NCI-H748 (cell line): Measurements from ENCODE around the gene MVD.

Source experiments
- DNase-seq: peaks from one replicate; lab custom pipeline; 2025; ENCODE audit not compliant: unreplicated experiment; lab: John Stamatoyannopoulos, UW

Gene MVD

DNA sequence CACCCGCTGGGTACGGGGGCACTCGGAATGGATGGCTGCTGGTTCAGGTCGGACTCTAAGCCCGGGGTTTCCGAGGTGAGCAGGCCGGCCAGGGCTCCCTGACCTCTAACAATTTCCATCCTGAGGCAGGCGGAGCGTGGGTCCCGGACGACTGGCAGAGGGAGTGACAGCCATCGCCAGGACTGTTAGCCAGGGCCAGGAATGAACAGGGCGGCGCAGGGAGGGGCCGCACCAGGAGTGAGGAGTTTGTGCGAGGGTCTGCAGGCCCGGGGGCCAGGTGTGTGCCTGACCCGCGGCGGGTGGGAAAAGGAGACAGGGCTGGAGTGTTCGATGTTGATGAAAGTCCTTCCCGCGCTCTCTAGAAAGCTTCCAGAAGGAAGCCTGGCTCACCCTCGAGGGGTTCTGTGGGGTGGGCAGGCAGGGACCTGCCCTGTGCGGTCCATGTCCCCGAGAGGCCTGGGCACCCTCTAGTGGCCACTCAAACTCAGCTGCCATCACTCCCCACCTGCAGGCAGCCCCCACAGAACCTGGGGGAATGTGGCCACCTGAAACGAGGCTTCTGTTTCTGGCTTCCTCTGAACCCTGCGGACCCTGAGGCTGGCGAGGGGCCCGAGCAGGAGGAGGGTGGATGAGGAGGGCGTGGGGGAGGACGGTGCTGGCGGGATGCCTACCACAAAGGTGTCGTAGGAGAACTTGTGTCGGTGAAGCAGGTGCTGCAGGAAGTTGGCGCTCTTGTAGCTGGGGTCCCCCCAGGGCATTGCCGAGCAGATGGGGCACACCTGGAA lies 35.1 kb upstream of the MVD start:
- DNase-seq, result no peak

DNA sequence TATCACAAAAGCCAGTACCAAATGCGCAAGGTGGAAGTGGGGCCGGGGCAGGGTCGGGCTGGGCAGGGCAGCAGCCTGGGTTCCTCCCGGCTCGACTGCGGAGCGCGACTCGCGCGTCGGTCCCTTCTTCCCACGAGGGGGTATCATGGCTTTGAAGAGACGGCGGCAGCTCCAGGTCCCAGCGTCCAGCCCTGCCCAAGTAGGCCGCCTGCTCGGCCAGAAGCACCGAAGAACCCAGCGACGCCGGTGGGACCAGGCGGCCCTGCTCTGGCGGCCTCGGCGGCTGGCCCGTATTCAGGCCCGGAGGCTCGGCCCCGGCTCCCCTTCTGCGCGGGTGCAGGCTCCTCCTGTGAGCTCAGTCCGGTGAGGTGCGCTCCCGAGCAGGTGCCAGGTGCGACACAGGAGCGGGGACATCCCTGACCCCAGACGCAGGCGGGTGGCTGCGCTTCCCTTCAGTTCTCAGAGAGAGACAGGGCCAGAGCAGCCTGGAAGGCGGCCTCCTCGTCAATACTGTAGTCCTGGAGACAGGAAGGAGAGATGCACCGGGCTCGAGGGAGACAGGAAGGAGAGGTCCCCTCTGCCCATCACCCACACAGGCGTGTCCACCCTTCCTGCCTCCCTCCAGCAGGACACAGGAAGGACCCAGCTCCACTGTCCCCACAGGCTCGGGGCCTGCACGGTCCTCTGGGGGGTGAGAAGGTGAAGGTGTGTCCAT lies 34.4 kb upstream of the MVD start:
- no peak for DNase-seq

DNA sequence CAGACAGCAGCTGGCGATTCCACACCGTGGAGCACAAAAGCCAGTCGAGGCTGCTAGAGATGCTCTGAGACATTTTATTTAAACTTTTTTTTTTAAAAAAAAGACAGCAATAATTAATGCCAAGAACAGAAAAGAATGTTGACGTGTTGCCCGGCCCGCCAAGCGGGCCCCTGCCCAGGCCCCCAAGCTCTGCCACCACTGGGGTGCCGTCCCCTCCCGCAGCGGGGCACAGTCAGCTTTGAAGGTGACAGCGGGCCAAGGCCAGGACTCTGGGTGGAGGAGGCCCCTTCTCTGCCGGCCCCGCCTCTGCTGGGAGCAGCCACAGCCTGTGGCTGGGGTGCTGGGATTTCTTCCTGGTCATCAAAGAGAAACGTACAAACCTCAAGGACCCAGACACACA lies 33.5 kb upstream of the MVD start:
- DNase-seq, result no peak

DNA sequence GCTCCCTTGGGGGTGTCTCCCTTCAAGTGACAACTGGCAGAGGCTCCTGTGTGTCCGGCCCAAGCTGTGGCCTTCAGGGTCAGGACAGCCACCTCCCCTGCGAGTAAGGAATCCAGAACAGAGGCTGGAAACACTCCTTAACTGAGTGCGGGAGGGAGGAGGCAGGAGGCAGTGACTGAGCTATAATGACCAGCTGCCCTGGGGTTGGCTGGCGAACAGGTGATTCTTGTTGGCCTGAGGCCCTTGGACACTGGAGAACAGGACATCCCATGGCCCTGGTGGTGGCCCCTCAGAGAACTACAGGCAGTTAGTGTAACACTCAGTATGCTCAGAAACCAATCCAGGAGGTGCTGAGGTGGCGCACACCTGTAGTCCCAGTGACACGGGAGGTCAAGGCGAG lies 32.9 kb upstream of the MVD start:
- DNase-seq, result no peak

DNA sequence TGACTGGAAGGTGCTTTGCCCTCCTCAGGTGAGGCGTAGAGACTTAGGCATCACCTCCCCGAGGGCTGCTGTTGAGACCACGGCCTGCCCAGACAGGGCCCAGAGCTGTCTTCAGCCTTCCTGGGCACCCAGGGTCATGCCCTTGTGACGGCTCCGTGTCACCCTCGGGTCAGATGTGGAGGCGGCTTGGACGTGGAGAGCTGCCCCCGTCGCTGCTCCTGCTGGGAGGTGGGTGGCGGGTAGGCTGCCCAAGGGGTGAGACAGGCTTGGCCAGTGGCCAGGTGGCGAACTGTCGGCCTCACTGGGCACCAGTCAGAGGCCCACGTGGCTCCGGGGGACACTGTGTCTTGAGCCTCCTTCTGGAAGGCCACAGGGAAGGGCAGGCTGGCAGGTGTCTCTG lies 32.3 kb upstream of the MVD start:
- no peak for DNase-seq

DNA sequence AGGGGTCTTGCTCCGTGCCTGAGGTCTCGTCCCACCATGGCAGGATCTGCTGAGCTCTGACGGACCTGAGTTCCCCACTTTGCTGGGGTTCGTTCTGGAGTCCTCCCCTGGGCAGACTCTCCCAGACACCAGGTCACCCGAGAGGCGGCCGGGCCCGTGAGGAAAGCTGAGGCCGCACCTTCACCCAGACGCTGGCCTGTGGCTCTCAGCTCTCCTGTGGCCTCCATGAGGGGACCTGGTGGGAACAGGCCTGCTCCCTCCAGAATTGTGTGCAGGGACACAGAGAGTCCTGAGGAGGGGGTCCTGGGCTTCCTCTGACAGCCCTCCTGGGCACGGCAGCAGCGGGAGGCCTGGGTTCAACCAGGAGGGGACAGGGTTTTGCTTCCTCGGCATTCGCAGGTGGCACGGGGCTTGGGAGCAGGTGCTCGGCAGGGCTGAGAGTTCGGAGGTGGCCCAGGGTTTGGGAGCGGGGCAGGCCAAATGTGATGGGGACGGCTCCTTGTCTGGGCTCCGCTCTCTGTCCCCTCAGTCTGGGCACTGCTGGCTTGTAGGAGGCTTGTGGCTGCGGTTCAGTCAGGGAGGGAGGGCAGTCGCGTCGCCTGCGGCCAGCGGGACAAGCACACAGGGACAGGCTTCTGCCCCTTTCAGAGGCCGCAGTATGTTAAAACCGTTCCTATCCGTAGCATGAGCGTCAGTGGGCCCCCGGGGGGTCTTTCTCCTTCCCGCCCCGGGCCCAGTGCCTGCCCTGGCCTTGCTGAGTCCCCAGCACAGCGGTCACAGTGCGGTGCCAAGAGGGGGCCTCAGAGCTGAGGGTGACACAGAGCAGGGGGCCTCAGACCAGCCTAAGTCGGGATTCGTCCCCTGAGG lies 31.6 kb upstream of the MVD start:
- DNase-seq, result no peak

DNA sequence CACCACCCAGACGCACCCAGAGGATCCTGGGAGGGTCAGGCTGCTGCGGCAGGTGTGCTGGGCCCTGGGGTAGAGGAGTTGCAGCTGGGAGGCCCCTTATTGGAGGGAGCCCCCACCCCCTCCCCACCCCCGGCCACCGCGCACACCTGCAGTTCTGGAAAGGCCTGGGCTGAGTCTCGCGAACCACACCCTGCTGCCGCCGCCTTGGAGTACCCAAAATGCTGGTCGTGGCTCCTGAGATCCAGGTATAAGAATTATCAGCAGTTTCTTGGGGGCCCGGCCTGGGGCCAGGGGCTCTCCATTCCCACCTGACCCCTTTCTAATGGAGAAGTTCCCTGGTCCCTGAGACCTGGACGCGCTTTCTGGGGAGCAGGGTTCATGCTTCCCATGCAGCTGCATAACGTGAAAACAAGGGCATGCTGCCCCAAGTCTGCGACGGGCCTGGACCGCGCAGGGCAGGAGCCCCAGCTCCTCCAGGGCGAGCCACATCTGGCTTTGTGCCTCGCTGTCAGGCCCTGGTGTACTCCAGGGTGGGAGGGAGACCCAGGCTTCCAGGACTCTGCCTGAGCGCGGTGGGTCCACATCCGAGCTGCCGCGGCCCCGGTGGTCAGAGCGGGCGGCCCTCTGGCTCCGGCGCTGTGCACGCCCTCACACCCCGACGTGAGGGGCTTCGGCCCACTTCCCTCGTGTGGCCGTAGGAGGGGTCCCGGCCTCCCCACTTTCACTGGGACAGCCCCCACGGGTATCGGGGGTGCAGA lies 30.7 kb upstream of the MVD start:
- no peak for DNase-seq

DNA sequence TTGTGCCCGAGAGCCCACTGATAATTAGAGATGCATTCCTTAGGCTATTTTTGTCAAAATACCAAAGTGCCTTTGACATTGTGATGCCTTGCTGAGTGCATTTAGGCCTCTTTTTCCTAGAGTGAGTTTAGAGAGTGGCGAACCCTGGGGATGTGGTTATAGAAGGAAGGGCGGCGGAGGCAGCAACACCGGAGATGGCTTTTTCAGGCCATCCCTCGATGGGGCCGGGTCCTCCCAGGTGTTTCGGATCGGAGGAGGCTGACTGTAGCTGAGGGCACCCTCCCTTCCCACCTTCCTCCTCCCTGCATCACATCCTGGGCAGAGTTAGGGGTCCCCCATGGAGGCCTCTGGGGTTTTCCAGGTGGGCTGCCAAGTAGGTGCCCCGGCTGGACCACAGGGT lies 30.0 kb upstream of the MVD start:
- DNase-seq, result no peak

DNA sequence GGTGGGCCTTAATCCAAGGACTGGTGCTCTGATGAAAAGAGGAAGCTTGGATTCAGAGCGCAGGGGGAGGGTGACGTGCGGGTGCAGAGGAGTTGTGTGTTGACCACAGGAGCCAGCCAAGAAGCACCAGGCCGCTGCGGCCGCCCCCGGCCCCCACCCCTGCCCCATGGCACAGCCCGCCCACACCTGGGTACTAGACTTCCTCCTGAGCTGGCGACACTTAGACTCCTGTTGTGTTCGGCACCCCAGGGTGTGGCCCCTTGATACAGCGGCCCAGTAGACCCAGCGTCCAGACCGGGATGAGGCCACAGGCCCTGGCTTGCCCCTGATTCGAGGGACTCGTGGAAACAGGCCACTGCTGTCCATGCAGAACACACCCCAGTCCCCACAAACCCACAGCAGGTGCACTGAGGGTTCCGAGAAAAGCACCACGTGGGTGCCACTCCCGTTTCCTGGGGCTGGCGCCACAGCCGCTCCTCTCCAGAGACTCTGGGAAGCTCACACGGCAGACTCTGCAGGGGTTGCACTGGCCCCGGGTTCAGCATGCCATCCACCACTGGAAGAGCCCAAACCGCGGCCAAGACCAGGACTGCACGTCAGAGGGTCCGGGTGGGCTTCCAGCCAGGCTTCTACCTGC lies 29.2 kb upstream of the MVD start:
- DNase-seq, result no peak

DNA sequence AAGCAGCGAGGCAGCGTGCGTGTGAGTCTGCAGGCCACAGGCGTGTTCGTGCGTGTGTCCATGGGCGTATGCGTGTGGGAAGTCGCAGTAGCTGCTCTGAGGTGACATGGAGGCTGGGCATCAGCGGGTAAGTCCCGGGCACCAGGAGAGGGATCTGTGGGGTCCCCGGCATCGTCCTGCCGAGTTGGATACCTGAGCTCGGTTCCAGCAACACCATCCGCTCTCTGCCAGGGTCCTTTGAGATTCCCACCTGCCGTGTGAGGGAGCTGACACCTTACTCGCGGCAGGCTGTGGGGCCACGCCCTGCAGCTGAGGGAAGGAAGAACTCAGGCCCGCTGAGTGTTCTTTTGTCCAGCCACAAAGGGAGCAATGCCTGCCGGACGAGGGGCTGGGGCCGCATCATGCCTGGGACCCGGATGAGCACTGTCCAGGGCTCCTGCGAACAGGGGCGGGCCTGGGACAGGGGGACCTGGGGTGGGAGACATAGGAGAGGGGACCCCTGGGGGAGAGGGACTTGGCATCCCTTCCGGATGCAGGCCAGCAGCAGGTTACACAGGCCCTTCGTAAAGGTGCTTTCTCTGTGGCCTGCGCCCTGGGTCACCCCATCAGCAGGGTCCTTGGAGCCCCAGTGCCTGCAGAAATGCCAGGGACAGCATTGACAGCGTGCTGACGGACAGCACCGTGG lies 28.4 kb upstream of the MVD start:
- DNase-seq, result no peak

DNA sequence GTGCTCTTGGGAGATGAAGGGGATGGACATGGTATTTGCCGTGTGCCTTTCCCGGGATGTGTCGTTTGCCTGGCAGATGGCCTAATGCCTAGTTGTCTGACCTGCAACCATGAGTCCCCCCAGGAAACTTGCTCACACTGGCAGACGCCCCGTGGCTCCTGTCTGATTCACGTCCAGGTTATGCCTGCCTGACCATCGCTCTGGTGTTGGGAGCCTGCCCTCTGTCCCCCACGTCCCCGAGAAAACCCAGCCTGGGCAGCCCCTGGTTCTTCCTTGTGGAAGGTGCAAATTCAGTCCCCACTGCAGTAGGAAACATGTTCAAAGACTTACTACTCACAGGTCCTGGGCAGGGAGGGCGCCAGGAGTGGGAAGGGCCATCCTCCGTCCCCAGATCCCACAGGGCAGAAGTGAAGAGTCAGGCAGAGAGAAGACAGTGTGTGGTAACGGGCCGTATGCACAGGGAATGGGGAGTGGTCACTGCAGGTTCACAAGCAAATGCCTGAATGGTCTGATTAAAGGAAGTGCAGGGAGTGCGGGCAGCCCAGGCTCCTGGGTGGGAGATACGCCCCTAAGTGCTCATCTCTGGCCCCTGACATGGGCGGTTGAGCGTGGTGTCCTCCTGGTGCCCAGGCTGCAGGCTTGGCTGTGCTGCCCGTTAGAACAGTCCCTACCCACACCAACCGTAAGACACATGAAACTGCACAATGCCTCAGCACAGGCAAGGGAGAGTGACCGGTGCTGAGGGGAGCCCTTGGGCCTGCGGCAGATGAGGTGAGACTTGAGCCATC lies 27.6 kb upstream of the MVD start:
- no peak for DNase-seq

DNA sequence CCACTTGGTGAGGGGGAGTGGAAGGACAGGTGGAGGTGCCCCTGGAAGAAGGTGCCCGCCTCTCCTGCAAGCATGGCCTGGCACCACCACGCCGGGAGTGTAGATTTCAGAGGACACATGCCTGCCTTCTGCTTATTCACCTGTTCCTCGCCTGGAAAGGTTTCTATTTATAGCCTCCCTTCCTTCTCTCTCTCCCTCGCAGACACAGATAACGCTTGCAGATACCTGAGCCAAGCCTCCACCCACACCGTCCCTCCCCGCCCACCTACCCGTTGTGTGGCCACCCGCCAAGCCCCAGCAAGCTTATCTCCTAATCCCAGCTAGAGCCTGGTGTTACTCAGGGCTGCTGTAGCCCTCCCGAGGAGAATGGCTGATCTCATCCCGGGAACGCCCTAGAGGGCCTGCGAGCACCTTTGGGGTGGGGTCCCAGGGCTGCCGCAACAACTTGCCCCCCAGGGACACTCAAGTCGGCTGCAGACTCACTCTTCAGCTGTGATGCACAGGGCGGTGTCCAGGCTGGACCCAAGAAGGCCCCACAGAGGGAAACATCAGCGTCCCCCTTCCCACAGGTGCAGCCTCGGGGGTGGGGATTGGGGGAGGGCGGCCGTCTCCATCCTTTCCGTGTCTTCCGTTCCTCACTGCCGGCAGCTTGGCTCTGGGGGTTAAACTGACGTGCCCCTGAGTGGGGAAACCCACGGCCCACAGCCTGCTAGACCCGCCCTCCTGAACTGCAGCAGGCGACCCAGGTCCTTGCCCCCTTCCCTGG lies 25.3 kb upstream of the MVD start:
- DNase-seq, result peak; percentile 30

DNA sequence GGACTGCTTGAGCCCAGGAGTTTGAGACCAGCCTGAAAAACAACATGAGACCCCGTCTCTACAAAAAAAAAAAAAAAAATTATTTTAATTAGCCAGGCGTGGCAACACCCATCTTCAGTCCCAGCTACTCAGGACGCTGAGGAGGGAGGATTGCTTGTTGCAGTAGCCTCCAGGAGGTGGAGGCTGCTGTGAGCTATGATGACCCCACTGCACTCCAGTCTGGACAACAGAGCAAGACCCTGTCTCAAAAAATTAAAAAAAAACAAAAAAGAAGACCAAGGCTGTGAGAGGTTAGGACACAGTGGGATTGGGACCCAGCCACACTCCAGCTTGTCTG lies 24.8 kb upstream of the MVD start:
- no peak for DNase-seq

DNA sequence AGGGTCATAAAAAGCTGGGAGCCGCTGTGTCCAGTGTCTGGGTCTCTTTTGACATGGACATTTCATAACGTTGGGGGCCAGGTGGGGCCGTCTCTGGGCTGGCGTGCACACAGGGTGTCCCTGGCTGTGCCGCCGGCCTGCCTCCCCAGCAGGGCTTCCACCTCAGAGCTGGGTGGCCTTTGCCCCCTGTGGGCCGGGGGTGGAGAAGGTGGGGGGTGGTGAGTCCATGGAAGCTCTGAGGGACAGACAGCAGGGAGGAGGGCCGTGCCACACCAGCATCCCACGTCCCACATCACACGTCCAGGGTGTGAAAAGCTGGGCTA lies 24.3 kb upstream of the MVD start:
- DNase-seq, result no peak

DNA sequence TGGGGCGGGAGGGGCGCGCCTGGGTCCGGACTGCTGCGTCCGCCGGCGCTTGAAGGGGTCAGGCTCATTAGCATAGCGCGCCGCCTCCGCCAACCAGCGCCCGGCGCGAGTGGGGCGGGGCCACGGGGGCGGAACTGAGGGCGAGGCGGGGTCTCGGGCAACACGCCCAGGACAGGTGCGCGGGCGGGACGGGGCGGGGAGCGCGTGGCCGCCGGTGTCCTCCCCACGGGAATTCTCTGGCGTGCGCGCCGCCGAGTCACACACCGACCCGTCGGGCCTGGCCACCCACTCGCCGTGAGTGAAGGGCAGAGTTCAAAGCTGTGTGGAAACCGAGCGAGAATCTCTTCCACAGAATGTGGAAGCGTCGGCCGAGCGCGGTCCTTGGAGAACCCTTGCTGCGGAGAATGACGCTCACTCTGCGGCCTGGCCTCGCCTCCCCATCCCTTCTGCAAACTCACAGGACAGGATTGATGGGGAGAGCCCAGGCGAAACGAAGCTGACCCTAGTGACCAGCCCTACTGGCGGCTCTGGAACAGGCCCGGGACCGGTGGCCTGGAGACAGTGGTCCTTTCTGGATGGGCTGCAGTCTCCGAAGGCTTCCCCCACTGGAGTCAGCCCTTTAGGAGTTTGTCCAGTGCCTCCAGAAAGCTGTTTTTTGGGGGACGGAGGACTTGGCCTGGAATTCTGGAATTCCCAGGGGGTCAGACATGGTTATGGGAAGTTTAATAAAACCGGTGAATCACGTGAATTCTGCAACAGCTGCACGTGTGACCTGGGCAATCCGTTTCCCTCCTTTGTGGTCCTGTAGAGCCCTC lies 23.8 kb upstream of the MVD start, which contains the start of gene SNAI3:
Gene SNAI3 (minus strand): TSS at position 69 of the 815 bp plus-strand sequence. CDS start 101 bp downstream, outside the sequence.
- DNase-seq, result peak; percentile 80

DNA sequence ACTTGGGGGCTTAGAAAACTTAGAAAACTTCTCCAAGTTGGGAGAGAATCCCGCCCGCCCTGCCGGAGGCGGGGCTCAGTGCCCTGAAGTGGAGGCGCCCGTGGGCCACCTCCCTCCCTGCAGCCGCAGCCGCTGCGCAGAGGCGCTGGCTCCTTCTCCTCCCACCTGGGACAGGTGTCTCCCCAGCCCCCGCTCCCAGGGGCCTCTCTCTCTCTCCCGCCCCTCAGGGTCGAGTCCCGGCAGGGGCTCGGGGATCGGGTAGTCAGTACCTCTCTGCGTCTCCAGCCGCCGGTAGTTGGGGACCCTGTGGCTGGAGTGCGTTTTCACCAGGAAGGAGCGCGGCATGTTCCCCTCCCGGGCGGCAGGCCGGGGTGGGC lies 23.2 kb upstream of the MVD start:
- DNase-seq, result peak; percentile 74

DNA sequence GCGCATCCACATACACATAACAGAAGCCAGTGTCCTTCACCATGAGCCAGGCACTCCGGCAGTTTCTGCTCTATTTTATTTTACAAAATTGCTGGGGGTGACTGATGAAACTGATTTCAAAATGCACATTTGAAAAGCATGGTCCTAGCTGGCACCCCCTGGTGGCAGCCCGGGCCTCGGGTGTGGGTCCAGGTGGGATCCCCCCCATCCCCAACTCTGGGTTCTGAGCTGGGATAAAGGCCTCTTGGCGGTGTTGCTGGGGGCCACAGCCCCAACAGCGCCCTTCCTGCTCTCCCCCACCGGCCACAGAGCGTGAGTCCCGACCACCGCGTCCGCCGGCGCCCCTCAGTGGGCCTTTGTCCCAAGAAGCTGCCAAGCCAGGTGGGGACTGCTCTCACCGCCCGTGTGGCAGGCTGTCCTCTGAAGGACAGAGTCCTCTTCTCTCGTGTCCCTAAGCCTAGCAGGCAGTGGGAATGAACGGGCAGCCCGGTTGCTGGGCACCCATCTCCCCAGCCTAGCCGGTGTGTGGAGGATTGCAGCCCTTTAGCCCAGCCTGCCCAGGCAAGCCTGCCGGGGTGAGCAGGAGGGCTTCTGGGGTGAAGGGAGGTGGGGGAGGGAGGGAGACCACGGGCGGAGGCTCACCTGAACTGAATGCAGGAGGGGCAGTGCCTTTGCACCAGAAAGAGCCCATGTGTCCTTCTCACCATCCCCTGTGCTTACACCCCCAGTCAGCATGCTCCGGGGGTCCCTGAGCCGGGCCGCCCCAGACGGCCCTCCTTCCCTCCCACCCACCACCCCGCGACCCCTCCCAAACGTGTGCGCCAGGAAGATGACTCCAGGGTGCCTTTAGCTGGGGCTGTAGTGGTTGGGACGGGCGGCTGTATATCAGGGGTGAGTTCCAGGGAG lies 22.5 kb upstream of the MVD start:
- DNase-seq, result peak; percentile 14
